Smooth muscle cell (in vitro differentiated cells): ENCODE data around the gene CCK. TPM values are rescaled to one million over a fixed set of nuclear protein-coding genes. Genes with fewer than 3 reads are reported as not detected.

ENCODE experiments used
- DNase-seq: peaks from one replicate; lab custom pipeline; 2025; ENCODE audit not compliant: unreplicated experiment; lab: John Stamatoyannopoulos, UW
- H2AFZ ChIP-seq: fragments of 200-600 bp; sonication (generic); 2 replicates; pipeline ENCODE4 v1.6.0; 2016; ENCODE audit warnings: antibody characterized with exemption, low read depth, mild to moderate bottlenecking
- H3F3A ChIP-seq: fragments of 200-600 bp; sonication (generic); 2 replicates; pipeline ENCODE4 v1.6.0; 2017; ENCODE audit warnings: antibody characterized with exemption, low read depth
- H3K27ac ChIP-seq: fragments of 200-600 bp; sonication (generic); 2 replicates; pipeline ENCODE4 v1.5.1; 2016; ENCODE audit warnings: low read depth, mild to moderate bottlenecking
- H3K27me3 ChIP-seq: fragments of 200-600 bp; sonication (generic); 2 replicates; pipeline ENCODE4 v1.6.1; 2016; ENCODE audit warnings: low read depth, mild to moderate bottlenecking
- H3K36me3 ChIP-seq: fragments of 200-600 bp; sonication (generic); 2 replicates; pipeline ENCODE4 v1.5.1; 2016; ENCODE audit warnings: low read depth
- H3K4me1 ChIP-seq: fragments of 200-600 bp; sonication (generic); 2 replicates; pipeline ENCODE4 v1.5.1; 2016; ENCODE audit warnings: low read depth
- H3K4me2 ChIP-seq: fragments of 200-600 bp; sonication (generic); 2 replicates; pipeline ENCODE4 v1.6.0; 2016; ENCODE audit warnings: mild to moderate bottlenecking
- H3K4me3 ChIP-seq: fragments of 200-600 bp; sonication (generic); 2 replicates; pipeline ENCODE4 v1.5.1; 2016; ENCODE audit warnings: mild to moderate bottlenecking
- H3K79me2 ChIP-seq: fragments of 200-600 bp; sonication (generic); 2 replicates; pipeline ENCODE4 v1.6.0; 2016; ENCODE audit warnings: low read depth, mild to moderate bottlenecking
- H3K9ac ChIP-seq: fragments of 200-600 bp; sonication (generic); 2 replicates; pipeline ENCODE4 v1.6.0; 2016; ENCODE audit warnings: low read depth
- H3K9me3 ChIP-seq: fragments of 200-600 bp; sonication (generic); replicated peaks from 2 replicates; pipeline ENCODE4 v1.5.1; 2016; ENCODE audit warnings: low read depth
- H4K20me1 ChIP-seq: fragments of 200-600 bp; sonication (generic); 2 replicates; pipeline ENCODE4 v1.6.0; 2016; ENCODE audit warnings: low read depth
- WGBS: methylation state at CpG from one replicate; pipeline ENCODE4 v1.1.7; 2016; ENCODE audit warnings: low lambda C conversion rate; 5-methylcytosine and 5-hydroxymethylcytosine counted together
- polyA plus RNA-seq: library from polyadenylated mRNA; unstranded; fragments of >200 nt; fragmentation: Nextera tagmentation; extraction: Ambion mirVana; gene quantifications from 2 replicates; pipeline ENCODE4 v1.2.1, GENCODE V29; 2016
- total RNA-seq: library from RNA; depleted of rRNA; stranded (reverse); fragments of >200 nt; gene quantifications from 2 replicates; pipeline ENCODE4 v1.2.3, GENCODE V29; 2014
- TF ChIP-seq, protein P1 (sequence below): fragments of 200-600 bp; sonication (generic); IDR thresholded peaks from 2 replicates; pipeline ENCODE4 v1.5.1; 2017; ENCODE audit warnings: borderline replicate concordance, mild to moderate bottlenecking, antibody characterized with exemption; ENCODE audit not compliant: insufficient read depth, poor library complexity, severe bottlenecking

The CCK gene
- total and polyA plus RNA-seq, 2 experiments from 2014 or later = not detected

DNA sequence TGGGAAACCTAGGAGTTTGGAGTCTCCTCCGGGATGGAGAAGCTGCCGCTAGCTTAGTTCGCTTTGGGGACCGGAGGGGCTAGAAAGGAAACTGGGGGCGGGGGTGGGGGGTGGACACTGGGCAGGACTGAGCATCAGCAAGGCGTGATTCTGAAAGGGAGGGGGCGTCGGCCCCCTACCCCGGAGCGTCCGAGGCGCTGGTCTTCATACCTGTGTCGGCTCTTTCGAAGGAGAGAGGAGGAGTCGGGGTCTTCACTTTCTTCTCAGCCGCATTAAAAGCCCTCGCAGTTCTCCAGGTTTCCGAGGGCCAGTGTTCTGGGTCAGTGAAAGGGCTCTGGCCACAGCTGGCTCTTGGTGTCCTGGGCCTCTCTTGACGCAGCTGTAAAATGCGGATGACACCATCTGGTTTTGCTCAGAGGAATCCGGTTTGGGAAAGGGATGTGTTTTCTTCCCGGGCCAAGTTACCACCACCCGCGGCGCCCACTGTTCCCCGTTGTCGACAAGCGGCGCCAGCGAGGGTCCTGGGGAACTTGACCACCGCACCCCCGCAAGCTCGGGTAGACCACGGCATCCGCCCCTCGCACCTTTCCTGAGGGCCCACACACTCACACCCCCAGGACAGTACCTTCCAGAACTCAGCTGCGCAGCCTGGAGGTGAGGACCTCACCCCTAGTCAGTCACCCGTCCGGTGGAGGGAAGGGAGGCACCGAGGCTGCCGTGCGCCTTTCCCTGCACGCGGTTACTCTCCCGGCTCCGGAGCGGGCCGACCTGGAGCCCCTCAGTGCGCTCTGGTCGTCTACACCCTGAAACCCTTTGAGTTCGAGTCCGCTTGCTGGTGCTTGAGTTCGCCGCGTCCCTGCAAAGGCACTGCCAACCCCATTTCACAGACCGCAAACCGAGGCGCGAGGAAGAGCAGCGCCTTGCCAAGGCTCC, 660 bp downstream of the CCK start:
- no peak overlapping the region for H2AFZ ChIP-seq
- no peak overlapping the region for H3K4me2 ChIP-seq
- H3K27ac ChIP-seq = no peak overlapping the region
- H3K79me2 ChIP-seq = no peaks in the 10 kb centered on the region
- TF ChIP-seq, protein P1, sequence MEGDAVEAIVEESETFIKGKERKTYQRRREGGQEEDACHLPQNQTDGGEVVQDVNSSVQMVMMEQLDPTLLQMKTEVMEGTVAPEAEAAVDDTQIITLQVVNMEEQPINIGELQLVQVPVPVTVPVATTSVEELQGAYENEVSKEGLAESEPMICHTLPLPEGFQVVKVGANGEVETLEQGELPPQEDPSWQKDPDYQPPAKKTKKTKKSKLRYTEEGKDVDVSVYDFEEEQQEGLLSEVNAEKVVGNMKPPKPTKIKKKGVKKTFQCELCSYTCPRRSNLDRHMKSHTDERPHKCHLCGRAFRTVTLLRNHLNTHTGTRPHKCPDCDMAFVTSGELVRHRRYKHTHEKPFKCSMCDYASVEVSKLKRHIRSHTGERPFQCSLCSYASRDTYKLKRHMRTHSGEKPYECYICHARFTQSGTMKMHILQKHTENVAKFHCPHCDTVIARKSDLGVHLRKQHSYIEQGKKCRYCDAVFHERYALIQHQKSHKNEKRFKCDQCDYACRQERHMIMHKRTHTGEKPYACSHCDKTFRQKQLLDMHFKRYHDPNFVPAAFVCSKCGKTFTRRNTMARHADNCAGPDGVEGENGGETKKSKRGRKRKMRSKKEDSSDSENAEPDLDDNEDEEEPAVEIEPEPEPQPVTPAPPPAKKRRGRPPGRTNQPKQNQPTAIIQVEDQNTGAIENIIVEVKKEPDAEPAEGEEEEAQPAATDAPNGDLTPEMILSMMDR = no peak
- 92% methylated on average over 39 of the region's 60 CpGs for WGBS
- peaks cover 62% of the 10 kb centered on the region for H3K27me3 ChIP-seq
- no peaks in the 10 kb centered on the region for H3F3A ChIP-seq
- DNase-seq = no peak
- no peaks in the 10 kb centered on the region for H3K36me3 ChIP-seq
- peaks cover 8% of the 10 kb centered on the region for H3K4me1 ChIP-seq
- no peaks in the 10 kb centered on the region for H4K20me1 ChIP-seq
- no peak overlapping the region for H3K4me3 ChIP-seq
- H3K9ac ChIP-seq = no peak overlapping the region
- no peaks in the 10 kb centered on the region for H3K9me3 ChIP-seq

DNA sequence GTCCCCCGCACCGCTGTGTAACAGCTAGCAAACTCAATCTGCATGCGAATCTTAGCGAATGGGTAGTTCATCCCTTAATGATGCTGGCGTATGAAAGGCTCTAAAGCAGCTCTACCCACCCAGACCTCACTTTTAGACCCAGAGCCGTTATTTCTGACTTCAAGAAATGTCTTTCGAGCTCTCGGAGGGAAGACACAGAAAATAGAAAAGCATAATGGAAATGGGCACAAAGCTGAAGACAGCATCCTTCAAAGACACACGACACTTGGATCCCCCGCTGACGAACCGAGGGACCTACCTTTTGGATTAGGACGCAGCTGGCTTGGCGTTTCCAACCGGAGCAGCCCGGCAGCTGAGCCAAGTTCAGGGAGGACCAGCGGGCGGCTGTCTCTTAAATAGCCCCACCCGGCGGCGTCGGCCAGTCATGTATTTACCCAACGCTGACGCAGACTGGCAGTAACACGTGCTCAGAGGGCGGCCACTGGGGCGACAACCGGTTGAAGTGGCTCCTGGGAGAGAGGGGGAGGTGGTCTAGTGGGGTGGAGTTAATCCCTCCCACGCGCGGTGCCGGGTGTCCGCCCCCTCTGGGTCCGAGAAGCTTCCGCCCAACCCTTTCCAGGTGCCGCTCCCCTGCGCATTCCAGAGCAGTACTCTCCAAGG, 1.5 kb downstream of the CCK start:
- TF ChIP-seq, protein P1 = no peak
- Histone ChIP-seq H3K4me3 (no peak overlapping the region), H2AFZ (no peak overlapping the region), H3K9ac (no peak overlapping the region), H3K4me1 (peaks cover 8% of the 10 kb centered on the region), H3K27me3 (peaks cover 60% of the 10 kb centered on the region), H3K9me3 (no peaks in the 10 kb centered on the region), H3F3A (no peaks in the 10 kb centered on the region), H3K79me2 (no peaks in the 10 kb centered on the region), H4K20me1 (no peaks in the 10 kb centered on the region), H3K36me3 (no peaks in the 10 kb centered on the region), H3K27ac (no peak overlapping the region), H3K4me2 (no peak overlapping the region)
- no peak for DNase-seq
- WGBS = 66% methylated on average over 37 of the region's 37 CpGs

DNA sequence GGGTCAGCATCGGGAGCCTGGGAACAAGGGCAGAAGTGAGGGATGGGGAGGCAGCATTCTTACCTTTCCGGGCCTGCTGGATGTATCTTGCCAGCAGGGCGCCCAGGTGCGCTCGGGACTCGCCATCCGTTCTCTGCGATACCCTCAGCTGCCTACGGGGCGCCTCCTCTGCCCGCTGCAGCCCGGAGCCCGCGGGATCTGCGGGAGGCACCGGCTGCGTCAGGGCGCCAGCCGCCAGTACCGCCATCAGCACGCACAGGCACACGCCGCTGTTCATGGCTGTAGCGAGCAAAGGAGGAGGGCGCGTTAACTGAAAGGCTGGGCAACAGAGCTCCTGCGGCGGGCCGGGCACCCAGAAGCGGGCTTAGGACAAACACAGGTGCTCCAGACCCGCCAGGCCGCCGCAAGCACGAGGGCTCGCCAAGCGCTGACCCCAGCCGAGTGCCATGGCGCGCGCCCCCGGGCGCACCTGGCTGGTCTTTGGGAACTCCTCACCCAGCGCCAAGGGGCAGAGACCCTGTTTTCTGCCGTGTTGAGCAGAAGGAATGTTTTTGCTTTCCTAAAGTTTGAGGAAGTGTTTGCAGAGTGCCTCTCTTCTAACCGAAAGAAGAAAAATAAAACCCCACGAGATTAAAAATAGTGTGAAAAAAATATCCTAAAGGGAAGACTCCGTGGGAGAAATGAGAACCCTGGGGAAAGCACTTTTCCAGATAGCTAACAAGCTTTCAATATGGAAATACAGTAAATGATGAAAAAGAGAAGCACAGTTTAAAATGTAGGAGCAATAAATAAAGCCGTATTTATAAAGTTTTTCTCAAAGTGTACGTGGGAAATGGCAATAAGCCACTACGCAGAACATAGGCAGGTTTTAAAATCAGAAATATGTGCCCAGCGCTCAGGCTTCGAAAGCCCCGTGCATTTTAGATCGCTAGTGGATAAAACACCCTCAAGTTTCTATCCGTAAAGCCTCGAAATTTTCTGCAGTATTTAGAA, 2.3 kb downstream of the CCK start:
- H2AFZ ChIP-seq = no peak overlapping the region
- H4K20me1 ChIP-seq = no peaks in the 10 kb centered on the region
- DNase-seq = no peak
- H3K27ac ChIP-seq = no peak overlapping the region
- TF ChIP-seq, protein P1 = no peak
- H3K27me3 ChIP-seq = peaks cover 54% of the 10 kb centered on the region
- H3K9me3 ChIP-seq = no peaks in the 10 kb centered on the region
- 24% methylated on average over 54 of the region's 56 CpGs for WGBS
- no peaks in the 10 kb centered on the region for H3K79me2 ChIP-seq
- H3F3A ChIP-seq = no peaks in the 10 kb centered on the region
- no peak overlapping the region for H3K4me3 ChIP-seq
- H3K4me1 ChIP-seq = peaks cover 8% of the 10 kb centered on the region
- no peak overlapping the region for H3K9ac ChIP-seq
- H3K36me3 ChIP-seq = no peaks in the 10 kb centered on the region
- no peak overlapping the region for H3K4me2 ChIP-seq
